ENCODE data around the gene ASIP. TPM values are rescaled to one million over a fixed set of nuclear protein-coding genes. Genes with fewer than 3 reads are reported as not detected.

The ASIP gene
- total RNA-seq, 1 experiment from 2014 or later = not detected

GRCh38 chr20:34210271-34210670 is 31.0 kb upstream of the ASIP start:
- intact Hi-C loops (cut with micrococcal nuclease; ENCODE audit: unreplicated experiment) = no loop called here
- Histone ChIP-seq H3K9me3 (ENCODE audit: low read depth, low read length, poor library complexity, severe bottlenecking) (peaks cover 15% of the 10 kb centered on the region), H3K4me3 (ENCODE audit: low read depth, low read length, poor library complexity, severe bottlenecking) (no peak overlapping the region), H3K36me3 (ENCODE audit: insufficient read depth, low read length, poor library complexity, severe bottlenecking) (no peaks in the 10 kb centered on the region), H3K4me1 (ENCODE audit: insufficient read depth, low read length, poor library complexity, severe bottlenecking) (no peaks in the 10 kb centered on the region), H3K27ac (ENCODE audit: low read depth, low read length, poor library complexity, severe bottlenecking) (no peak overlapping the region), H3K27me3 (replicated peaks; ENCODE audit: insufficient read depth, low read depth, low read length, poor library complexity) (no peaks in the 10 kb centered on the region)
- POLR2A ChIA-PET (ENCODE audit: low non-redundant PET) = no interaction called here
- CTCF ChIA-PET = no interaction called here
- BruUV-seq (replicated peaks) = no TSS peak
- TF ChIP-seq CTCF (conservative IDR thresholded peaks at IDR 0.05; ENCODE audit: low read depth, low read length) = no peak
- TF ChIP-seq EZH2 (IDR thresholded peaks at IDR 0.05; ENCODE audit: borderline replicate concordance, low read depth, low read length, poor library complexity, severe bottlenecking) = no peak
- no peak for DNase-seq (ENCODE audit: low spot score)

GRCh38 chr20:34211591-34211990 is 29.6 kb upstream of the ASIP start:
- Histone ChIP-seq H3K4me1 (ENCODE audit: insufficient read depth, low read length, poor library complexity, severe bottlenecking) (peaks cover 5% of the 10 kb centered on the region), H3K27ac (ENCODE audit: low read depth, low read length, poor library complexity, severe bottlenecking) (no peak overlapping the region), H3K4me3 (ENCODE audit: low read depth, low read length, poor library complexity, severe bottlenecking) (no peak overlapping the region), H3K9me3 (ENCODE audit: low read depth, low read length, poor library complexity, severe bottlenecking) (peaks cover 15% of the 10 kb centered on the region), H3K36me3 (ENCODE audit: insufficient read depth, low read length, poor library complexity, severe bottlenecking) (no peaks in the 10 kb centered on the region), H3K27me3 (replicated peaks; ENCODE audit: insufficient read depth, low read depth, low read length, poor library complexity) (no peaks in the 10 kb centered on the region)
- POLR2A ChIA-PET (ENCODE audit: low non-redundant PET) = no interaction called here
- intact Hi-C loops (cut with micrococcal nuclease; ENCODE audit: unreplicated experiment) = no loop called here
- BruUV-seq (replicated peaks) = no TSS peak
- no peak for TF ChIP-seq CTCF (conservative IDR thresholded peaks at IDR 0.05; ENCODE audit: low read depth, low read length)
- no peak for TF ChIP-seq EZH2 (IDR thresholded peaks at IDR 0.05; ENCODE audit: borderline replicate concordance, low read depth, low read length, poor library complexity, severe bottlenecking)
- CTCF ChIA-PET = no interaction called here
- no peak for DNase-seq (ENCODE audit: low spot score)

- no peak for TF ChIP-seq EZH2 (IDR thresholded peaks at IDR 0.05; ENCODE audit: borderline replicate concordance, low read depth, low read length, poor library complexity, severe bottlenecking)
- no peak for TF ChIP-seq CTCF (conservative IDR thresholded peaks at IDR 0.05; ENCODE audit: low read depth, low read length)
- intact Hi-C loops (cut with micrococcal nuclease; ENCODE audit: unreplicated experiment) = no loop called here
- no TSS peak for BruUV-seq (replicated peaks)
Observed at GRCh38 chr20:34213213-34213612, 28.0 kb upstream of the ASIP start.

More at GRCh38 chr20:34213213-34213612, 28.0 kb upstream of the ASIP start:
- peaks cover 5% of the 10 kb centered on the region for H3K4me1 ChIP-seq (ENCODE audit: insufficient read depth, low read length, poor library complexity, severe bottlenecking)
- H3K36me3 ChIP-seq (ENCODE audit: insufficient read depth, low read length, poor library complexity, severe bottlenecking) = no peaks in the 10 kb centered on the region
- no peak for DNase-seq (ENCODE audit: low spot score)
- peaks cover 15% of the 10 kb centered on the region for H3K9me3 ChIP-seq (ENCODE audit: low read depth, low read length, poor library complexity, severe bottlenecking)
- POLR2A ChIA-PET (ENCODE audit: low non-redundant PET) = no interaction called here
- CTCF ChIA-PET = no interaction called here
- H3K4me3 ChIP-seq (ENCODE audit: low read depth, low read length, poor library complexity, severe bottlenecking) = no peak overlapping the region
- no peak overlapping the region for H3K27ac ChIP-seq (ENCODE audit: low read depth, low read length, poor library complexity, severe bottlenecking)
- no peaks in the 10 kb centered on the region for H3K27me3 ChIP-seq (replicated peaks; ENCODE audit: insufficient read depth, low read depth, low read length, poor library complexity)

Data from A673 (cell line).